ENCODE measurements around the gene SQSTM1. TPM values are rescaled to one million over a fixed set of nuclear protein-coding genes. Genes with fewer than 3 reads are reported as not detected.

The SQSTM1 gene
- total and polyA plus RNA-seq, 2 donors (not counting 1 experiment from before 2014, with no cell fraction given), result 72.2 to 400 TPM

DNA sequence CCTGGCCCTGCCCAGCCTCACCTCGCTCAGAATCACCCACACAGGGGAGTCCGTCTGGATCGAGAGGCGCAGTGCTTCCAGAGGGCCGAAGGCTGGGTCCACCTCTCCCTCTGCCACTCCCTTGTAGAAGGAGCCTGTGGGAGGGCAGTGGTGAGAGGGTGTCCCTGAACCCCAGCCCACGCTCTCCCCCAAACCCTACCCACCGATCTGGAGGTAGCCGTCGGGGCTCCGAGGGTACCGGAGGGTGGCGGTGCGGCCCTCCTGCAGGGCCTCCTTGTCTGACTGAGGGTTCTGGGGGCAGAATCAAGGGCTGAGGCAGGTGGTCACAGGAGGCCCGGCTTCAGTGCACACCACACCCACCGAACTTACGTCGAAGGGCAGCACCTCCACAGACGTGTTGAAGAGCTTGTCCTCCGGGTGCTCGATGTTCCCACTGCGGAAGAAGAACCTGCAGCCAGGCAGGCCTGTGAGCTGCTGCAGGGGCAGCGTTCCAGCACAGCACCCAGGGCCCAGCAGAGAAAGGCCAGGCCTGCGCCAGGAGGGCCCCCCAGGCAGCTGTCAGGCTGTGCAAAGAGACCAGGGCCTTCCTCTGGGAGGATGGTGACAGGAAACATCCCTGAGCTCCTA, 22.4 kb upstream of the SQSTM1 start:
- peaks cover 19% of the 10 kb centered on the region for H3K79me2 ChIP-seq (ENCODE audit: control insufficient read depth, insufficient read depth, low read length)
- peaks cover 38% of the 10 kb centered on the region for H4K20me1 ChIP-seq (ENCODE audit: control insufficient read depth, insufficient read depth, low read length, poor library complexity, severe bottlenecking)
- POLR2A ChIA-PET, result no interaction called here
- no peak overlapping the region for H3K27ac ChIP-seq (ENCODE audit: low read length in 2 of 2)
- Mint-ChIP-seq H3K27me3 (no peaks in the 10 kb centered on the region), H3K27ac (no peak overlapping the region), H3K4me3 (no peak overlapping the region), H3K4me1 (peaks cover 33% of the 10 kb centered on the region), H3K9me3 (ENCODE audit: insufficient read depth) (no peaks in the 10 kb centered on the region)
- DNase-seq (peak; percentile 23), ATAC-seq (ENCODE audit: low read depth) (no peak)
- H3K4me3 ChIP-seq (ENCODE audit: control extremely low read depth in 1 of 5, extremely low read depth in 1 of 5, insufficient read depth in 1 of 5, low read depth in 2 of 5, low read length in 4 of 5), result no peak overlapping the region
- H2AFZ ChIP-seq (ENCODE audit: insufficient read depth, low read depth, low read length, poor library complexity, severe bottlenecking), result no peak overlapping the region
- H3K36me3 ChIP-seq (replicated peaks in 1 of 2; ENCODE audit: control extremely low read depth in 1 of 2, control insufficient read depth in 1 of 2, extremely low read depth in 1 of 2, insufficient read depth in 2 of 2, low read length in 1 of 2), result peaks cover 0 to 31% of the 10 kb centered on the region in 2 experiments
- H3K4me2 ChIP-seq (replicated peaks; ENCODE audit: low read depth, low read length, poor library complexity, severe bottlenecking), result no peak overlapping the region
- H3K9ac ChIP-seq (ENCODE audit: low read length), result no peak overlapping the region
- H3K9me3 ChIP-seq (ENCODE audit: control extremely low read depth in 1 of 3, control insufficient read depth in 2 of 3, insufficient read depth in 1 of 3, low read length in 2 of 3), result no peaks in the 10 kb centered on the region
- H3K4me1 ChIP-seq (ENCODE audit: control insufficient read depth in 2 of 2, insufficient read depth in 2 of 2, low read length in 2 of 2), result peaks cover 33 to 44% of the 10 kb centered on the region in 2 donors
- no peaks in the 10 kb centered on the region for H3K27me3 ChIP-seq (replicated peaks in 1 of 4; ENCODE audit: control extremely low read depth in 1 of 4, control insufficient read depth in 3 of 4, insufficient read depth in 4 of 4, low read length in 3 of 4)
- intact Hi-C loops (cut with micrococcal nuclease), result no loop called here
- TF ChIP-seq EZH2 (IDR thresholded peaks at IDR 0.05; ENCODE audit: borderline replicate concordance, insufficient read depth, low read depth, low read length, poor library complexity, severe bottlenecking), result no peak
- TF ChIP-seq, protein P1, sequence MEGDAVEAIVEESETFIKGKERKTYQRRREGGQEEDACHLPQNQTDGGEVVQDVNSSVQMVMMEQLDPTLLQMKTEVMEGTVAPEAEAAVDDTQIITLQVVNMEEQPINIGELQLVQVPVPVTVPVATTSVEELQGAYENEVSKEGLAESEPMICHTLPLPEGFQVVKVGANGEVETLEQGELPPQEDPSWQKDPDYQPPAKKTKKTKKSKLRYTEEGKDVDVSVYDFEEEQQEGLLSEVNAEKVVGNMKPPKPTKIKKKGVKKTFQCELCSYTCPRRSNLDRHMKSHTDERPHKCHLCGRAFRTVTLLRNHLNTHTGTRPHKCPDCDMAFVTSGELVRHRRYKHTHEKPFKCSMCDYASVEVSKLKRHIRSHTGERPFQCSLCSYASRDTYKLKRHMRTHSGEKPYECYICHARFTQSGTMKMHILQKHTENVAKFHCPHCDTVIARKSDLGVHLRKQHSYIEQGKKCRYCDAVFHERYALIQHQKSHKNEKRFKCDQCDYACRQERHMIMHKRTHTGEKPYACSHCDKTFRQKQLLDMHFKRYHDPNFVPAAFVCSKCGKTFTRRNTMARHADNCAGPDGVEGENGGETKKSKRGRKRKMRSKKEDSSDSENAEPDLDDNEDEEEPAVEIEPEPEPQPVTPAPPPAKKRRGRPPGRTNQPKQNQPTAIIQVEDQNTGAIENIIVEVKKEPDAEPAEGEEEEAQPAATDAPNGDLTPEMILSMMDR (IDR thresholded peaks at IDR 0.05), result no peak
- CTCF ChIA-PET, result interaction anchor here (1.7 to 1.8 kb wide), 2 partner anchors 16 to 177 kb away, joined by 4 read pairs; no protein-coding TSS in a partner anchor
- WGBS (ENCODE audit: insufficient coverage), result 98% methylated on average over 17 of the region's 23 CpGs

Data from B cell (primary cell).